HEK293 (cell line): ENCODE results near the gene PARD3B.

Experiments
- CTCF ChIA-PET: fragments of 350-600 bp; formaldehyde crosslinking; extraction: SDS; loops from one replicate; lab custom pipeline; 2021; ENCODE audit warnings: antibody characterized with exemption; lab: Yijun Ruan, JAX
- POLR2A ChIA-PET: fragments of 300-600 bp; formaldehyde crosslinking; extraction: SDS; loops from one replicate; lab custom pipeline; 2020; ENCODE audit warnings: antibody characterized with exemption, inconsistent platforms; lab: Yijun Ruan, JAX
- H3K27ac ChIP-seq: fragments of 200-500 bp; sonication (Bioruptor generic); 2 replicates; pipeline ENCODE4 v1.5.1; 2014; ENCODE audit warnings: low read depth, low read length, control low read depth, inconsistent platforms; ENCODE audit errors: extremely low read depth
- H3K36me3 ChIP-seq, 2 experiments: fragments of 200-500 bp in 1 of 2; sonication (Bioruptor generic) in 1 of 2; 1 replicate in 1 of 2; 2 replicates in 1 of 2; pipeline ENCODE4 v1.5.1; 2014 to 2017; ENCODE audit warnings: inconsistent platforms in 2 of 2, low read length in 2 of 2; ENCODE audit not compliant: control insufficient read depth in 2 of 2, insufficient read depth in 1 of 2
- H3K4me1 ChIP-seq: fragments of 200-500 bp; sonication (Bioruptor generic); 2 replicates; pipeline ENCODE4 v1.5.1; 2014; ENCODE audit warnings: mild to moderate bottlenecking, low read length, inconsistent platforms; ENCODE audit not compliant: control insufficient read depth, insufficient read depth
- H3K4me3 ChIP-seq: 2 replicates; pipeline ENCODE4 v1.5.1; 2011; ENCODE audit warnings: low read depth, mild to moderate bottlenecking, control low read depth, low read length, moderate library complexity
- H3K9me3 ChIP-seq: fragments of 200-500 bp; sonication (Bioruptor generic); 2 replicates; pipeline ENCODE4 v1.5.1; 2014; ENCODE audit warnings: low read depth, low read length, inconsistent platforms; ENCODE audit not compliant: control insufficient read depth, insufficient read depth
- BCL11B ChIP-seq: fragments of 450-650 bp; formaldehyde crosslinking; IDR thresholded peaks from 2 replicates; pipeline ENCODE4 v1.5.1; 2016; ENCODE audit warnings: low read depth, missing biosample characterization, missing genetic modification characterization
- GLI2 ChIP-seq: fragments of 450-650 bp; formaldehyde crosslinking; IDR thresholded peaks from 2 replicates; pipeline ENCODE4; 2017; ENCODE audit warnings: missing biosample characterization, missing genetic modification characterization, low read depth, borderline replicate concordance
- SCRT2 ChIP-seq: fragments of 450-650 bp; formaldehyde crosslinking; IDR thresholded peaks from 2 replicates; pipeline ENCODE4 v1.5.1; 2016; ENCODE audit warnings: missing biosample characterization, missing genetic modification characterization
- WT1 ChIP-seq: fragments of 450-650 bp; formaldehyde crosslinking; IDR thresholded peaks from 2 replicates; pipeline ENCODE4 v1.5.1; 2016; ENCODE audit warnings: missing biosample characterization, missing genetic modification characterization
- ZBTB26 ChIP-seq: fragments of 450-650 bp; formaldehyde crosslinking; optimal IDR thresholded peaks from 2 replicates; pipeline ENCODE3; 2016; ENCODE audit warnings: missing biosample characterization, mild to moderate bottlenecking, missing genetic modification characterization
- ZFP37 ChIP-seq: fragments of 450-650 bp; formaldehyde crosslinking; IDR thresholded peaks from 2 replicates; pipeline ENCODE4 v1.5.1; 2016; ENCODE audit warnings: missing biosample characterization, missing genetic modification characterization
- ZFP41 ChIP-seq: fragments of 450-650 bp; formaldehyde crosslinking; IDR thresholded peaks from 2 replicates; pipeline ENCODE4 v1.5.1; 2016; ENCODE audit warnings: missing biosample characterization, missing genetic modification characterization, borderline replicate concordance
- ZNF202 ChIP-seq: fragments of 450-650 bp; formaldehyde crosslinking; IDR thresholded peaks from 2 replicates; pipeline ENCODE4 v1.5.1; 2016; ENCODE audit warnings: missing biosample characterization, missing genetic modification characterization, borderline replicate concordance
- ZNF404 ChIP-seq: fragments of 450-650 bp; formaldehyde crosslinking; IDR thresholded peaks from 2 replicates; pipeline ENCODE4 v1.5.1; 2017; ENCODE audit warnings: missing biosample characterization, missing genetic modification characterization
- ZNF416 ChIP-seq: fragments of 450-650 bp; formaldehyde crosslinking; IDR thresholded peaks from 2 replicates; pipeline ENCODE4 v1.5.1; 2016; ENCODE audit warnings: missing biosample characterization, missing genetic modification characterization
- ZNF48 ChIP-seq: fragments of 450-650 bp; formaldehyde crosslinking; IDR thresholded peaks from 2 replicates; pipeline ENCODE4 v1.5.1; 2016; ENCODE audit warnings: missing biosample characterization, missing genetic modification characterization
- ZNF514 ChIP-seq: fragments of 450-650 bp; formaldehyde crosslinking; IDR thresholded peaks from 2 replicates; pipeline ENCODE4 v1.5.1; 2016; ENCODE audit warnings: missing biosample characterization, missing genetic modification characterization
- ZNF571 ChIP-seq: fragments of 450-650 bp; formaldehyde crosslinking; IDR thresholded peaks from 2 replicates; pipeline ENCODE4 v1.5.0; 2017; ENCODE audit warnings: missing biosample characterization, missing genetic modification characterization
- ZNF629 ChIP-seq: fragments of 450-650 bp; formaldehyde crosslinking; IDR thresholded peaks from 2 replicates; pipeline ENCODE4 v1.5.1; 2017; ENCODE audit warnings: missing biosample characterization, missing genetic modification characterization
- ZNF792 ChIP-seq: fragments of 450-650 bp; formaldehyde crosslinking; IDR thresholded peaks from 2 replicates; pipeline ENCODE4 v1.5.1; 2016; ENCODE audit warnings: missing biosample characterization, missing genetic modification characterization
- TF ChIP-seq, protein P1 (sequence below): fragments of 450-650 bp; formaldehyde crosslinking; conservative IDR thresholded peaks from 2 replicates; pipeline ENCODE4 v1.5.1; 2016; ENCODE audit warnings: low read depth, missing biosample characterization, missing genetic modification characterization
- TF ChIP-seq, protein P2 (sequence below): fragments of 450-650 bp; formaldehyde crosslinking; IDR thresholded peaks from 2 replicates; pipeline ENCODE4 v1.5.1; 2016; ENCODE audit warnings: missing biosample characterization, missing genetic modification characterization
- TF ChIP-seq, protein P3 (sequence below): fragments of 450-650 bp; formaldehyde crosslinking; IDR thresholded peaks from 2 replicates; pipeline ENCODE4 v1.5.1; 2016; ENCODE audit warnings: missing biosample characterization, missing genetic modification characterization
- TF ChIP-seq, protein P4 (sequence below): fragments of 450-650 bp; formaldehyde crosslinking; IDR thresholded peaks from 2 replicates; pipeline ENCODE4 v1.5.1; 2016; ENCODE audit warnings: missing biosample characterization, missing genetic modification characterization
- TF ChIP-seq, protein P5 (sequence below): fragments of 450-650 bp; formaldehyde crosslinking; IDR thresholded peaks from 2 replicates; pipeline ENCODE4 v1.5.1; 2016; ENCODE audit warnings: missing biosample characterization, missing genetic modification characterization

The PARD3B gene

GRCh38 chr2:205481861-205482260 is 936.6 kb downstream of the PARD3B start (continued):
- TF ChIP-seq ZNF792 (tag by site-specific recombination) (no peak), WT1 (no peak), ZNF202 (tag by site-specific recombination) (no peak), ZNF514 (no peak), ZNF48 (tag by site-specific recombination) (no peak), ZNF571 (no peak)
- TF ChIP-seq, protein P1, sequence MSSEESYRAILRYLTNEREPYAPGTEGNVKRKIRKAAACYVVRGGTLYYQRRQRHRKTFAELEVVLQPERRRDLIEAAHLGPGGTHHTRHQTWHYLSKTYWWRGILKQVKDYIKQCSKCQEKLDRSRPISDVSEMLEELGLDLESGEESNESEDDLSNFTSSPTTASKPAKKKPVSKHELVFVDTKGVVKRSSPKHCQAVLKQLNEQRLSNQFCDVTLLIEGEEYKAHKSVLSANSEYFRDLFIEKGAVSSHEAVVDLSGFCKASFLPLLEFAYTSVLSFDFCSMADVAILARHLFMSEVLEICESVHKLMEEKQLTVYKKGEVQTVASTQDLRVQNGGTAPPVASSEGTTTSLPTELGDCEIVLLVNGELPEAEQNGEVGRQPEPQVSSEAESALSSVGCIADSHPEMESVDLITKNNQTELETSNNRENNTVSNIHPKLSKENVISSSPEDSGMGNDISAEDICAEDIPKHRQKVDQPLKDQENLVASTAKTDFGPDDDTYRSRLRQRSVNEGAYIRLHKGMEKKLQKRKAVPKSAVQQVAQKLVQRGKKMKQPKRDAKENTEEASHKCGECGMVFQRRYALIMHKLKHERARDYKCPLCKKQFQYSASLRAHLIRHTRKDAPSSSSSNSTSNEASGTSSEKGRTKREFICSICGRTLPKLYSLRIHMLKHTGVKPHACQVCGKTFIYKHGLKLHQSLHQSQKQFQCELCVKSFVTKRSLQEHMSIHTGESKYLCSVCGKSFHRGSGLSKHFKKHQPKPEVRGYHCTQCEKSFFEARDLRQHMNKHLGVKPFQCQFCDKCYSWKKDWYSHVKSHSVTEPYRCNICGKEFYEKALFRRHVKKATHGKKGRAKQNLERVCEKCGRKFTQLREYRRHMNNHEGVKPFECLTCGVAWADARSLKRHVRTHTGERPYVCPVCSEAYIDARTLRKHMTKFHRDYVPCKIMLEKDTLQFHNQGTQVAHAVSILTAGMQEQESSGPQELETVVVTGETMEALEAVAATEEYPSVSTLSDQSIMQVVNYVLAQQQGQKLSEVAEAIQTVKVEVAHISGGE (tag by site-specific recombination), result no peak

GRCh38 chr2:205482399-205483081 is 937.3 kb downstream of the PARD3B start:
- Histone ChIP-seq H3K27ac (no peak overlapping the region), H3K9me3 (no peaks in the 10 kb centered on the region), H3K36me3 (no peaks in the 10 kb centered on the region), H3K4me3 (no peak overlapping the region), H3K4me1 (no peaks in the 10 kb centered on the region)
- ChIA-PET CTCF (no interaction called here), POLR2A (interaction anchor here (0.6 kb wide), 1 partner anchor 247 kb away, joined by 3 read pairs; no protein-coding TSS in a partner anchor)
- no peak for TF ChIP-seq ZNF404 (tag by site-specific recombination)
- TF ChIP-seq, protein P2, sequence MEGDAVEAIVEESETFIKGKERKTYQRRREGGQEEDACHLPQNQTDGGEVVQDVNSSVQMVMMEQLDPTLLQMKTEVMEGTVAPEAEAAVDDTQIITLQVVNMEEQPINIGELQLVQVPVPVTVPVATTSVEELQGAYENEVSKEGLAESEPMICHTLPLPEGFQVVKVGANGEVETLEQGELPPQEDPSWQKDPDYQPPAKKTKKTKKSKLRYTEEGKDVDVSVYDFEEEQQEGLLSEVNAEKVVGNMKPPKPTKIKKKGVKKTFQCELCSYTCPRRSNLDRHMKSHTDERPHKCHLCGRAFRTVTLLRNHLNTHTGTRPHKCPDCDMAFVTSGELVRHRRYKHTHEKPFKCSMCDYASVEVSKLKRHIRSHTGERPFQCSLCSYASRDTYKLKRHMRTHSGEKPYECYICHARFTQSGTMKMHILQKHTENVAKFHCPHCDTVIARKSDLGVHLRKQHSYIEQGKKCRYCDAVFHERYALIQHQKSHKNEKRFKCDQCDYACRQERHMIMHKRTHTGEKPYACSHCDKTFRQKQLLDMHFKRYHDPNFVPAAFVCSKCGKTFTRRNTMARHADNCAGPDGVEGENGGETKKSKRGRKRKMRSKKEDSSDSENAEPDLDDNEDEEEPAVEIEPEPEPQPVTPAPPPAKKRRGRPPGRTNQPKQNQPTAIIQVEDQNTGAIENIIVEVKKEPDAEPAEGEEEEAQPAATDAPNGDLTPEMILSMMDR, result no peak
- no peak for TF ChIP-seq ZBTB26 (tag by site-specific recombination)
- no peak for TF ChIP-seq ZNF416

DNA sequence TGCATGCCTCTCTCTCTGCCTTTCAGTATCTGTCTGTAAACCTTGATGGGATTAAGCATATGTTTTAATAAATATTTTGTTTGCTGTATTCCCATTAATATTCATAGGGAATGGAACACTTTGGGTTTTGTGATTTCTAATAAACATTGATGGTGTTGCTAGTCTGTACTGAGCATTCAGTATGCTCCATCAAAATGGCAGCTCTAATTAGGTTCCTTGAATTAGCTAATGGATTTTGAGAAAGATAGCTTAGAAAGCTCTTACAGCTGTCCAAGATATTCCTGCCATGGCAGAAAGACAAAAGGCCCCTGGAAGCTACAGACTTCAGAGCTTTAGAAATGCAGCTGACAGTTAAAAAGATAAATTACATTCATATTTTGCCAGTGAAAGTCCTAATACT is 937.8 kb downstream of the PARD3B start:
- H3K4me1 ChIP-seq, result no peaks in the 10 kb centered on the region
- H3K36me3 ChIP-seq, result no peaks in the 10 kb centered on the region
- POLR2A ChIA-PET, result interaction anchor here (0.6 kb wide), 1 partner anchor 248 kb away, joined by 3 read pairs; no protein-coding TSS in a partner anchor
- no peak overlapping the region for H3K4me3 ChIP-seq
- H3K9me3 ChIP-seq, result no peaks in the 10 kb centered on the region
- CTCF ChIA-PET, result interaction anchor here (0.6 kb wide), 1 partner anchor 11 kb away, joined by 3 read pairs; no protein-coding TSS in a partner anchor
- H3K27ac ChIP-seq, result no peak overlapping the region
- TF ChIP-seq GLI2 (tag by site-specific recombination) (no peak), ZFP37 (tag by site-specific recombination) (no peak), BCL11B (tag by site-specific recombination) (no peak), ZBTB26 (tag by site-specific recombination) (no peak), ZFP41 (tag by site-specific recombination) (no peak), ZNF629 (tag by site-specific recombination) (no peak), SCRT2 (tag by site-specific recombination) (no peak)
- TF ChIP-seq, protein P3, sequence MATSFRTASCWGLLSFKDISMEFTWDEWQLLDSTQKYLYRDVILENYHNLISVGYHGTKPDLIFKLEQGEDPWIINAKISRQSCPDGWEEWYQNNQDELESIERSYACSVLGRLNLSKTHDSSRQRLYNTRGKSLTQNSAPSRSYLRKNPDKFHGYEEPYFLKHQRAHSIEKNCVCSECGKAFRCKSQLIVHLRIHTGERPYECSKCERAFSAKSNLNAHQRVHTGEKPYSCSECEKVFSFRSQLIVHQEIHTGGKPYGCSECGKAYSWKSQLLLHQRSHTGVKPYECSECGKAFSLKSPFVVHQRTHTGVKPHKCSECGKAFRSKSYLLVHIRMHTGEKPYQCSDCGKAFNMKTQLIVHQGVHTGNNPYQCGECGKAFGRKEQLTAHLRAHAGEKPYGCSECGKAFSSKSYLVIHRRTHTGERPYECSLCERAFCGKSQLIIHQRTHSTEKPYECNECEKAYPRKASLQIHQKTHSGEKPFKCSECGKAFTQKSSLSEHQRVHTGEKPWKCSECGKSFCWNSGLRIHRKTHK, result no peak
- TF ChIP-seq, protein P4, sequence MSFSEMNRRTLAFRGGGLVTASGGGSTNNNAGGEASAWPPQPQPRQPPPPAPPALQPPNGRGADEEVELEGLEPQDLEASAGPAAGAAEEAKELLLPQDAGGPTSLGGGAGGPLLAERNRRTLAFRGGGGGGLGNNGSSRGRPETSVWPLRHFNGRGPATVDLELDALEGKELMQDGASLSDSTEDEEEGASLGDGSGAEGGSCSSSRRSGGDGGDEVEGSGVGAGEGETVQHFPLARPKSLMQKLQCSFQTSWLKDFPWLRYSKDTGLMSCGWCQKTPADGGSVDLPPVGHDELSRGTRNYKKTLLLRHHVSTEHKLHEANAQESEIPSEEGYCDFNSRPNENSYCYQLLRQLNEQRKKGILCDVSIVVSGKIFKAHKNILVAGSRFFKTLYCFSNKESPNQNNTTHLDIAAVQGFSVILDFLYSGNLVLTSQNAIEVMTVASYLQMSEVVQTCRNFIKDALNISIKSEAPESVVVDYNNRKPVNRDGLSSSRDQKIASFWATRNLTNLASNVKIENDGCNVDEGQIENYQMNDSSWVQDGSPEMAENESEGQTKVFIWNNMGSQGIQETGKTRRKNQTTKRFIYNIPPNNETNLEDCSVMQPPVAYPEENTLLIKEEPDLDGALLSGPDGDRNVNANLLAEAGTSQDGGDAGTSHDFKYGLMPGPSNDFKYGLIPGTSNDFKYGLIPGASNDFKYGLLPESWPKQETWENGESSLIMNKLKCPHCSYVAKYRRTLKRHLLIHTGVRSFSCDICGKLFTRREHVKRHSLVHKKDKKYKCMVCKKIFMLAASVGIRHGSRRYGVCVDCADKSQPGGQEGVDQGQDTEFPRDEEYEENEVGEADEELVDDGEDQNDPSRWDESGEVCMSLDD (tag by site-specific recombination), result no peak
- TF ChIP-seq, protein P5, sequence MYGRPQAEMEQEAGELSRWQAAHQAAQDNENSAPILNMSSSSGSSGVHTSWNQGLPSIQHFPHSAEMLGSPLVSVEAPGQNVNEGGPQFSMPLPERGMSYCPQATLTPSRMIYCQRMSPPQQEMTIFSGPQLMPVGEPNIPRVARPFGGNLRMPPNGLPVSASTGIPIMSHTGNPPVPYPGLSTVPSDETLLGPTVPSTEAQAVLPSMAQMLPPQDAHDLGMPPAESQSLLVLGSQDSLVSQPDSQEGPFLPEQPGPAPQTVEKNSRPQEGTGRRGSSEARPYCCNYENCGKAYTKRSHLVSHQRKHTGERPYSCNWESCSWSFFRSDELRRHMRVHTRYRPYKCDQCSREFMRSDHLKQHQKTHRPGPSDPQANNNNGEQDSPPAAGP (tag by site-specific recombination), result no peak
